Naive thymus-derived CD4-positive, alpha-beta T cell (primary cell): ENCODE data around the gene SLC7A10. TPM values are rescaled to one million over a fixed set of nuclear protein-coding genes. Genes with fewer than 3 reads are reported as not detected.

ENCODE experiments used
- ATAC-seq: fragments of 150-1000 bp; cut with Tn5 transposase; 2 replicates; pipeline ENCODE4 v1.10.0; 2021; ENCODE audit warnings: mild to moderate bottlenecking, moderate library complexity
- CTCF ChIA-PET: fragments of 350-600 bp; sonication (Branson Sonifier 250); formaldehyde crosslinking; loops from one replicate; lab custom pipeline; 2021; ENCODE audit warnings: antibody characterized with exemption; lab: Charles Lee
- POLR2A ChIA-PET: fragments of 350-600 bp; sonication (Branson Sonifier 250); formaldehyde crosslinking; loops from one replicate; lab custom pipeline; 2021; ENCODE audit warnings: antibody characterized with exemption, inconsistent platforms; lab: Charles Lee
- DNase-seq, 9 donors: peaks; one replicate each; pipeline versions ENCODE4 v3.0.0 to v3.0.0-alpha.2; 2020 to 2022; ENCODE audit warnings: mixed read lengths in 1 of 9
- H3K27ac ChIP-seq: one replicate; pipeline ENCODE4 v1.7.0; 2013; ENCODE audit warnings: mild to moderate bottlenecking, low read depth, low read length, moderate library complexity
- H3K27me3 ChIP-seq, 2 donors: one replicate each; pipeline ENCODE4 v1.7.0; 2013; ENCODE audit warnings: low read length in 2 of 2, mild to moderate bottlenecking in 2 of 2, moderate library complexity in 2 of 2; ENCODE audit not compliant: control insufficient read depth in 2 of 2, insufficient read depth in 2 of 2
- H3K36me3 ChIP-seq, 3 experiments: 1 replicate in 2 of 3; 2 replicates in 1 of 3; pipeline ENCODE4 v1.7.0; 2013; ENCODE audit warnings: low read length in 3 of 3, mild to moderate bottlenecking in 3 of 3, moderate library complexity in 1 of 3; ENCODE audit not compliant: insufficient read depth in 3 of 3, control insufficient read depth in 2 of 3
- H3K4me1 ChIP-seq, 2 donors: one replicate each; pipeline ENCODE4 v1.7.0; 2013; ENCODE audit warnings: low read length in 2 of 2, mild to moderate bottlenecking in 2 of 2, moderate library complexity in 1 of 2; ENCODE audit not compliant: control insufficient read depth in 2 of 2, insufficient read depth in 2 of 2
- H3K4me3 ChIP-seq: 2 replicates; pipeline ENCODE4 v1.7.0; 2013; ENCODE audit warnings: mild to moderate bottlenecking, low read length
- H3K9me3 ChIP-seq, 3 experiments: 1 replicate in 2 of 3; 2 replicates in 1 of 3; pipeline ENCODE4 v1.7.0; 2013; ENCODE audit warnings: low read length in 3 of 3; ENCODE audit not compliant: control insufficient read depth in 2 of 3
- H3K27ac Mint-ChIP-seq, 9 donors: one replicate each; pipeline ENCODE4 v1.8.0; 2020 to 2022; ENCODE audit warnings: mixed read lengths in 9 of 9, mild to moderate bottlenecking in 8 of 9, moderate library complexity in 5 of 9, inconsistent platforms in 2 of 9
- H3K27me3 Mint-ChIP-seq, 5 donors: one replicate each; pipeline ENCODE4 v1.8.0; 2021 to 2022; ENCODE audit warnings: mixed read lengths in 5 of 5, mild to moderate bottlenecking in 1 of 5
- H3K36me3 Mint-ChIP-seq, 5 donors: one replicate each; pipeline ENCODE4 v1.8.0; 2020 to 2022; ENCODE audit warnings: mixed read lengths in 5 of 5, mild to moderate bottlenecking in 3 of 5, inconsistent platforms in 1 of 5
- H3K4me1 Mint-ChIP-seq, 7 donors: one replicate each; pipeline ENCODE4 v1.8.0; 2020 to 2022; ENCODE audit warnings: mixed read lengths in 7 of 7, mild to moderate bottlenecking in 3 of 7, inconsistent platforms in 1 of 7
- H3K4me3 Mint-ChIP-seq, 10 donors: one replicate each; pipeline ENCODE4 v1.8.0; 2020 to 2022; ENCODE audit warnings: mild to moderate bottlenecking in 10 of 10, mixed read lengths in 10 of 10, moderate library complexity in 6 of 10, inconsistent platforms in 2 of 10
- H3K9me3 Mint-ChIP-seq, 11 donors: one replicate each; pipeline ENCODE4 v1.8.0; 2020 to 2022; ENCODE audit warnings: mixed read lengths in 11 of 11, mild to moderate bottlenecking in 4 of 11, inconsistent platforms in 1 of 11, moderate library complexity in 1 of 11
- intact Hi-C, 2 donors: fragments of 100-400 bp; cut with micrococcal nuclease; formaldehyde crosslinking; loops; one replicate each; pipeline ENCODE4 v1.15.1; 2023
- polyA plus RNA-seq, 2 donors: library from polyadenylated mRNA; unstranded; fragments of 300-500 nt; fragmentation: Illumina TruSeq; gene quantifications; one replicate each; pipeline ENCODE4 v1.2.3, GENCODE V29; 2021
- total RNA-seq, 6 experiments: library from RNA in 5 of 6; stranded (reverse) in 5 of 6; gene quantifications; 1 replicate in 5 of 6; 2 replicates in 1 of 6; pipeline ENCODE4 v1.2.3 and lab custom pipeline; 2021 to 2026

The SLC7A10 gene
- total and polyA plus RNA-seq, 7 experiments from 2014 or later = not detected

DNA sequence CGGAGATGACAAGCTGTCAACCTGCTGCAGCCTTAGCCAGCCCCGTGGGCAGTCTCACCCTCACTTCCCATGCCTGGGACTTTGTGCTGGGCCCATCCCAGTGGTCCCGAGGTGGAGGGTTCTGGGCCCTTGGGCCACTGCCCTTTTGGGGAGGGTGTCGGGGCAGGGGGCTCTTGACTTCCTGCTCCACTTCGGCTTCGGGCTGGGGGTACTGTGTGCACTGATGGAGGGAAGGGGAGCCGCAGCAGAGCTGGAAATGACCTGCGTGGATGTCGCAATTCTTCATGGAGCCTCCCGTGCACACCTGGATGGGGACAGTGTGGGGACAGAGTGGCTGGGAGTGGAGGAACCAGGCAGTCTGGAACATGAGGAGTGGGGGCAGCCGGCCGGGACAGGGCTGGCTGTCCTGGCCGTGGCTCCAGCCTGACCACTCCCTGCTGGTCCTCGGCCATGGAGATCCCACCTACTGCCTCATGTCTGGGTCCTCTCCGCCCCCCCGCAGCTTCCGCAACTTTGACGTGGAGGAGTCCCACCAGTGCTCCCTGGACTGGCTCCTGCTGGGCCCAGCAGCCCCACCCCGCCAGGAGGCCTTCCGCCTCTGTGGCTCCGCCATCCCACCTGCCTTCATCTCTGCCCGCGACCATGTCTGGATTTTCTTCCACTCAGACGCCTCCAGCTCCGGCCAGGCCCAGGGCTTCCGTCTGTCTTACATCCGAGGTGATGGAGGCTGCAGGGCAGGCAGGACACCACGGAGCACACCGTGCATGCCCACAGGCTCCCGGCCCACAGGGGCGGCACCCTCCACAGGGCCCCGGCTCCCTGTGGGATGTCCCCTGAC, 21.3 kb downstream of the SLC7A10 start:
- no peak overlapping the region for H3K27ac Mint-ChIP-seq
- no peak for DNase-seq
- intact Hi-C loops = no loop called here

DNA sequence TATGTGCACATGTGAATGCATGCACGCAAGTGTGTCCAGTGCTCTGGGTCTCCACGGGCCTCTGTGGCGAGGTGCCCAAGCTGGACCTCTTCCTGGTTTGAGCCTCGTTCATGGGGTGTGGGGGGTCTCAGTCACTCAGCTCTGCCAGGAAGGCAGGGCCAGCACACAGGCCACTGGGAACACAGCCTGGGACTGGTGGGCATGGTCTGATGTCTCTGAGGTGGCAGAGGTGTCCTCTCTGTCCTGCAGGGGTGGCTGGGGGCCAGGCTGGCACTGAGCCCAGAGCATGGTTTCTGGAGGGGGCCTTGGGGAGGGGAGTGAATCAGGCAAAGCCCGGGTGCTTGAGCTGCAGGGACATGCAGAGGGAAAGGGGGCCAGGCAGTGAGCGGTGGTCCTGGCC, 22.1 kb downstream of the SLC7A10 start:
- ChIA-PET POLR2A (no interaction called here), CTCF (interaction anchor here (0.6 kb wide), 1 partner anchor 2000 kb away, joined by 3 read pairs; no protein-coding TSS in a partner anchor)
- Histone ChIP-seq H3K27ac (no peak overlapping the region), H3K4me3 (no peak overlapping the region), H3K36me3 (no peaks in the 10 kb centered on the region), H3K27me3 (no peaks in the 10 kb centered on the region), H3K4me1 (no peaks in the 10 kb centered on the region), H3K9me3 (no peaks in the 10 kb centered on the region)
- Mint-ChIP-seq H3K36me3 (no peaks in the 10 kb centered on the region), H3K4me1 (no peaks in the 10 kb centered on the region), H3K27me3 (peaks cover 0 to 5% (median 0%) of the 10 kb centered on the region in 5 donors), H3K27ac (no peak overlapping the region), H3K9me3 (peaks cover 0 to 3% (median 0%) of the 10 kb centered on the region in 11 donors), H3K4me3 (no peak overlapping the region)
- DNase-seq (no peak), ATAC-seq (no peak)
- intact Hi-C loops = no loop called here

More for the DNA sequence above, 21.3 kb downstream of the SLC7A10 start:
- Histone ChIP-seq H3K4me1 (no peaks in the 10 kb centered on the region), H3K4me3 (no peak overlapping the region), H3K36me3 (no peaks in the 10 kb centered on the region), H3K9me3 (no peaks in the 10 kb centered on the region), H3K27me3 (no peaks in the 10 kb centered on the region), H3K27ac (no peak overlapping the region)
- ChIA-PET POLR2A (no interaction called here), CTCF (no interaction called here)
- Mint-ChIP-seq H3K4me3 (no peak overlapping the region), H3K4me1 (no peaks in the 10 kb centered on the region), H3K9me3 (peaks cover 0 to 3% (median 0%) of the 10 kb centered on the region in 11 donors), H3K27me3 (no peaks in the 10 kb centered on the region), H3K36me3 (no peaks in the 10 kb centered on the region)
- ATAC-seq = no peak

DNA sequence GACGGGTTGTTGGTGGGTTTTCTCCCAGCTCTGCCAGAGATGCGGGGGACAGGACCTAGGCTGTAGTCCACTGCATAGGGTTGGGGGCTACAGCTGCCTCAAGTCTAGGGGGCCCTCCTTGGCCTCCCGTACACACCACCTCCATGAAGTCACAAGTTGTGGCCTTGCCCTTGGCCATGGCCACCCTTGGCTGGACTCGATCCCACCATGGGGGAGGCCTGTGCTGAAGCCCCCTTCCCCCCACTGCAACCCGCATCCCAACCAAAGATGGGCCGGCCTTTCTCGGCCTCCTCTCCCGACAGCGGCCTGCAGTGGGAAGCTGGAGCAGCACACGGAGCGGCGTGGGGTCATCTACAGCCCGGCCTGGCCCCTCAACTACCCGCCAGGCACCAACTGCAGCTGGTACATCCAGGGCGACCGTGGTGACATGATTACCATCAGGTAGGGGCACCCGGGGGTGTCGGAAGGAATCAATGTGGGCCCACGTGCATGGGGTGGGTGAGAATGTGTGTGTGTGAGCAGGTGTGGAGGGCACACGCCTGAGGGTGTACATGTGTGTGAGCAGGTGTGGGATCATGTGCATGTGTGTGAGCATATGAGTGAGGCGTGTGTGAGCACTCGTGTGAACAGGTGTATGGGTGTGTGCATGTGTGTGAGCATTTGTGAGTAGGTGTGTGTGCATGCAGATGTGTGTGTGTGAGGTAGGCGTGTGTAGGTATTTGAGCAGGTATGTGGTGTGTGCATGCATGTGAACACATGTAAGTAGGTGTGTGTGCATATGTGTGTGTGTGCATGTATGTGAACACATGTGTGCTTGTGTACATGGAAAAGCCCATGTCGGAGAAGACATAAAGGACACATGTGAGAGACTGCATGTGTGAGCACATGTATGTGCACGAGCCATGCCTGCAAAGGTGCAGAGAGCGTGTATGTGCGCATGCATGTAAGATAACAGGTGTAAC, 22.8 kb downstream of the SLC7A10 start:
- ChIA-PET CTCF (interaction anchor here (0.6 kb wide), 1 partner anchor 1999 kb away, joined by 3 read pairs; no protein-coding TSS in a partner anchor), POLR2A (no interaction called here)
- H3K27me3 ChIP-seq = no peaks in the 10 kb centered on the region
- intact Hi-C loops = no loop called here
- Mint-ChIP-seq H3K27ac (no peak overlapping the region), H3K36me3 (no peaks in the 10 kb centered on the region), H3K27me3 (peaks cover 0 to 5% (median 0%) of the 10 kb centered on the region in 5 donors), H3K9me3 (peaks cover 0 to 3% (median 0%) of the 10 kb centered on the region in 11 donors), H3K4me1 (no peaks in the 10 kb centered on the region), H3K4me3 (no peak overlapping the region)
- H3K27ac ChIP-seq = no peak overlapping the region
- no peak for ATAC-seq
- no peaks in the 10 kb centered on the region for H3K9me3 ChIP-seq
- no peak overlapping the region for H3K4me3 ChIP-seq
- H3K4me1 ChIP-seq = no peaks in the 10 kb centered on the region
- no peak for DNase-seq
- H3K36me3 ChIP-seq = no peaks in the 10 kb centered on the region

DNA sequence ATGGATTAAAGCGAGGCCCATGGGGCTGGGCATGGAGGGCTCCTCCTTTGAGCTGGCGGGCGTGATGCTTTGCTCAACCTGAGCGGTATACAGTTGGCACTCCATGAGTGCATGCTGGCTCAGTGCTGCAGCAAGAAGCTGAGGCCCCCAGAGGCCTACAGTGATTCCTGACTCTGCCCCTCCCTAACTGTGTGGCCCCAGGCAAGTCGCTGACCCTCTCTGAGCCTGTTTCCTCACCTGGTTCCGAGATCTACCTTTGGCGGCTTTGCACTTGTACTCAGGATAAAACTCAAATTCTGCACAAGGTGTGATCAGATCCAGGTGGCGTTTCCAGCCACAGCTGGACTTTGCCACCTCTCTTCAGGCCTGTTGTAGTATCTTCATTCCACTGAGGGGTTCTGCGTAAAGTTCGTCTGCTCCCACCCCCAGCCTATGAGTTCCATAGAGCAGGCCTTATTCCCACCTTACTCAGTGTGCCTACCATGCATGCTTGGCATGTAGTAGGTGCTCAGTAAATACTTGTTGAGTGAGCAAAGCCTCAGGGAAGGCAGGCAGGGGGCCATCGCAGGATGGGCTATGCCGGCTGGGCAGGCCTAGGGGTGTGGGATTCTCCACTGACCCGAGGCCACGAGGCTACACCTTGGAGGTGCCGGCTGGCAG, 23.6 kb downstream of the SLC7A10 start:
- Mint-ChIP-seq H3K27me3 (peaks cover 2 to 5% (median 3%) of the 10 kb centered on the region in 5 donors), H3K36me3 (no peaks in the 10 kb centered on the region), H3K9me3 (peaks cover 0 to 3% (median 0%) of the 10 kb centered on the region in 11 donors), H3K4me1 (peaks cover 0 to under 1% (median 0%) of the 10 kb centered on the region in 7 donors), H3K4me3 (no peak overlapping the region), H3K27ac (no peak overlapping the region)
- no peak for DNase-seq
- Histone ChIP-seq H3K27me3 (no peaks in the 10 kb centered on the region), H3K27ac (no peak overlapping the region), H3K4me3 (no peak overlapping the region), H3K4me1 (no peaks in the 10 kb centered on the region), H3K9me3 (no peaks in the 10 kb centered on the region), H3K36me3 (no peaks in the 10 kb centered on the region)
- ChIA-PET POLR2A (no interaction called here), CTCF (no interaction called here)
- no peak for ATAC-seq
- intact Hi-C loops = no loop called here

DNA sequence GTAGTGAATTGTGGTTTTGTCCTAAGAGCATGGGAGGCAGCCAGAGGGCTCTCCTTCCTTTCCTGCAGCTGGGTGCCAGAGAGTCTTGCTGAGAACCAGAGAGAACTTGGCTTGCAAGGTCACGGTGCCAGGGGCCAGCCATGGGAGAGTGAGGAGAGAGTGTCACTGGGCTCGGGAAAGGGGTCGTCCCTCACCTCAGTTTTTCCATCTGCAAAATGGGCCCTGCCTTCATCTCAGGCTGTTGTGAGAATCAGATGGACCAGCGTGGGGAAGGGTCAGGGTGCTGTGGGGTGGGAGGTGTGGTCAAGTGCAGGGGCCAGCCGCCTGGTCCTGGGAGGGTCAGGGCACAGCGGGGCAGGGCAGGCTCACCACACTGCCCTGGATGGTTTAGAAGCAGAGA, 24.2 kb downstream of the SLC7A10 start:
- peaks cover 0 to 2% (median 0%) of the 10 kb centered on the region in 7 donors for H3K4me1 Mint-ChIP-seq
- intact Hi-C loops = no loop called here
- H3K4me1 ChIP-seq = no peaks in the 10 kb centered on the region

More for the DNA sequence above, 24.2 kb downstream of the SLC7A10 start:
- ChIA-PET POLR2A (no interaction called here), CTCF (no interaction called here)
- no peaks in the 10 kb centered on the region for H3K27me3 ChIP-seq
- H3K4me3 ChIP-seq = no peak overlapping the region
- Mint-ChIP-seq H3K36me3 (no peaks in the 10 kb centered on the region), H3K27me3 (peaks cover 8 to 10% (median 9%) of the 10 kb centered on the region in 5 donors), H3K9me3 (peaks cover 0 to 3% (median 0%) of the 10 kb centered on the region in 11 donors), H3K4me3 (no peak overlapping the region), H3K27ac (no peak overlapping the region)
- no peaks in the 10 kb centered on the region for H3K36me3 ChIP-seq
- DNase-seq (no peak), ATAC-seq (no peak)
- no peaks in the 10 kb centered on the region for H3K9me3 ChIP-seq
- no peak overlapping the region for H3K27ac ChIP-seq
